ENCODE measurements around the gene PRPSAP2.

PRPSAP2 gene

GRCh38 chr17:18916816-18917500, 59.0 kb downstream of the PRPSAP2 start:
- peaks cover 12% of the 10 kb centered on the region for H3K36me3 ChIP-seq (replicated peaks)
- H3K27ac ChIP-seq, result no peak overlapping the region
- H3K4me3 ChIP-seq (ENCODE audit: low read depth, low read length), result no peak overlapping the region
- H3K27me3 ChIP-seq (replicated peaks), result no peaks in the 10 kb centered on the region
- no peak for DNase-seq
- in situ Hi-C loops (cut with HindIII; ENCODE audit: low pct_ligation_motif_present, low sequenced_read_pairs), result no loop called here
- TF ChIP-seq CTCF (IDR thresholded peaks at IDR 0.05; ENCODE audit: low read depth, low read length, missing control alignments), result no peak

- Histone ChIP-seq H3K27me3 (replicated peaks) (no peaks in the 10 kb centered on the region), H3K36me3 (replicated peaks) (peaks cover 12% of the 10 kb centered on the region), H3K27ac (no peak overlapping the region), H3K4me3 (ENCODE audit: low read depth, low read length) (no peak overlapping the region)
- in situ Hi-C loops (cut with HindIII; ENCODE audit: low pct_ligation_motif_present, low sequenced_read_pairs), result no loop called here
- no peak for DNase-seq
- TF ChIP-seq CTCF (IDR thresholded peaks at IDR 0.05; ENCODE audit: low read depth, low read length, missing control alignments), result no peak
These were observed 59.6 kb downstream of the PRPSAP2 start for GRCh38 chr17:18917506-18918032.

- Histone ChIP-seq H3K36me3 (replicated peaks) (peaks cover 12% of the 10 kb centered on the region), H3K4me3 (ENCODE audit: low read depth, low read length) (no peak overlapping the region), H3K27me3 (replicated peaks) (no peaks in the 10 kb centered on the region), H3K27ac (no peak overlapping the region)
- in situ Hi-C loops (cut with HindIII; ENCODE audit: low pct_ligation_motif_present, low sequenced_read_pairs), result no loop called here
- TF ChIP-seq CTCF (IDR thresholded peaks at IDR 0.05; ENCODE audit: low read depth, low read length, missing control alignments), result no peak
- DNase-seq, result no peak
These were observed 62.0 kb downstream of the PRPSAP2 start for GRCh38 chr17:18919963-18920362.

- Histone ChIP-seq H3K27ac (no peak overlapping the region), H3K27me3 (replicated peaks) (no peaks in the 10 kb centered on the region), H3K36me3 (replicated peaks) (peaks cover 10% of the 10 kb centered on the region), H3K4me3 (ENCODE audit: low read depth, low read length) (no peak overlapping the region)
- in situ Hi-C loops (cut with HindIII; ENCODE audit: low pct_ligation_motif_present, low sequenced_read_pairs), result no loop called here
- no peak for TF ChIP-seq CTCF (IDR thresholded peaks at IDR 0.05; ENCODE audit: low read depth, low read length, missing control alignments)
- no peak for DNase-seq
These were observed 63.0 kb downstream of the PRPSAP2 start for GRCh38 chr17:18920911-18921441.

GRCh38 chr17:18921485-18921884, 63.6 kb downstream of the PRPSAP2 start:
- no peak for DNase-seq
- Histone ChIP-seq H3K27ac (no peak overlapping the region), H3K36me3 (replicated peaks) (peaks cover 9% of the 10 kb centered on the region), H3K4me3 (ENCODE audit: low read depth, low read length) (no peak overlapping the region), H3K27me3 (replicated peaks) (no peaks in the 10 kb centered on the region)
- in situ Hi-C loops (cut with HindIII; ENCODE audit: low pct_ligation_motif_present, low sequenced_read_pairs), result no loop called here
- TF ChIP-seq CTCF (IDR thresholded peaks at IDR 0.05; ENCODE audit: low read depth, low read length, missing control alignments), result no peak

All from brain microvascular endothelial cell (primary cell).